Measurements from ENCODE around the gene TERF2IP.

DNA sequence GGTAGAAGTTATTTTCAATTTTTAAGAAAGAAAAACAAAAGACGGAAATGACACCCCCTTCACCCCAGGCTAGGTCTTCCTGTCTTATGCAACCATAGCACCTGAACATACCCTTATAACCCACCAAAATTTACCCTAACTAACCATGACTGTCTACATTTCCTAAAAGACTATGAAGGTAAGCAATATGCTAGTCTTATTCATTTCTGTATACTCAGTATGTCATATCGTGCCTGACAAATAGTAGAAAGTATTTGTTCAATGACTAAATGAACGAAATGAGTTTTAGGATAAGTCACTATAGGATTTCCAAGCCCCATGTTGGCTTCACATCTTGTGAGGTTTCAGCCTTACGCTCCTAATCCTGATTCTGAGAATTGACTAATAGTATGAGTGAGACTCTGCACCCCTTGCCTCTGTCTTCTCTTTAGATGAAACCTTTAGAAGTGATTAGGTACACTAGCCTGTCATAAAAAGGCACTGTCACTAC is 31.0 kb upstream of the TERF2IP start:
- TF ChIP-seq, protein P1, sequence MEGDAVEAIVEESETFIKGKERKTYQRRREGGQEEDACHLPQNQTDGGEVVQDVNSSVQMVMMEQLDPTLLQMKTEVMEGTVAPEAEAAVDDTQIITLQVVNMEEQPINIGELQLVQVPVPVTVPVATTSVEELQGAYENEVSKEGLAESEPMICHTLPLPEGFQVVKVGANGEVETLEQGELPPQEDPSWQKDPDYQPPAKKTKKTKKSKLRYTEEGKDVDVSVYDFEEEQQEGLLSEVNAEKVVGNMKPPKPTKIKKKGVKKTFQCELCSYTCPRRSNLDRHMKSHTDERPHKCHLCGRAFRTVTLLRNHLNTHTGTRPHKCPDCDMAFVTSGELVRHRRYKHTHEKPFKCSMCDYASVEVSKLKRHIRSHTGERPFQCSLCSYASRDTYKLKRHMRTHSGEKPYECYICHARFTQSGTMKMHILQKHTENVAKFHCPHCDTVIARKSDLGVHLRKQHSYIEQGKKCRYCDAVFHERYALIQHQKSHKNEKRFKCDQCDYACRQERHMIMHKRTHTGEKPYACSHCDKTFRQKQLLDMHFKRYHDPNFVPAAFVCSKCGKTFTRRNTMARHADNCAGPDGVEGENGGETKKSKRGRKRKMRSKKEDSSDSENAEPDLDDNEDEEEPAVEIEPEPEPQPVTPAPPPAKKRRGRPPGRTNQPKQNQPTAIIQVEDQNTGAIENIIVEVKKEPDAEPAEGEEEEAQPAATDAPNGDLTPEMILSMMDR (conservative IDR thresholded peaks at IDR 0.05; ENCODE audit: low read depth, low read length) = no peak
- TF ChIP-seq EZH2 (IDR thresholded peaks at IDR 0.05; ENCODE audit: borderline replicate concordance, low read depth, low read length, poor library complexity, severe bottlenecking) = no peak

Data from A673 (cell line).